GM19324 (cell line): ENCODE data around the gene NAV3.

Experiments used
- ATAC-seq: cut with Tn5 transposase; IDR thresholded peaks from one replicate; pipeline ENCODE4 v1.9.1; 2021; ENCODE audit warnings: mild to moderate bottlenecking, moderate library complexity; ENCODE audit not compliant: unreplicated experiment, low FRiP score

NAV3 gene

GRCh38 chr12:77842430-77842829 is 11.7 kb downstream of the NAV3 start:
- no peak for ATAC-seq

GRCh38 chr12:77845831-77846230 is 15.1 kb downstream of the NAV3 start:
- ATAC-seq: no peak

GRCh38 chr12:77847060-77847541 is 16.4 kb downstream of the NAV3 start:
- peak; percentile 94 for ATAC-seq

- ATAC-seq: no peak
Observed at GRCh38 chr12:77847680-77848431, 17.2 kb downstream of the NAV3 start.

GRCh38 chr12:77850129-77850528 is 19.4 kb downstream of the NAV3 start:
- ATAC-seq: no peak

DNA sequence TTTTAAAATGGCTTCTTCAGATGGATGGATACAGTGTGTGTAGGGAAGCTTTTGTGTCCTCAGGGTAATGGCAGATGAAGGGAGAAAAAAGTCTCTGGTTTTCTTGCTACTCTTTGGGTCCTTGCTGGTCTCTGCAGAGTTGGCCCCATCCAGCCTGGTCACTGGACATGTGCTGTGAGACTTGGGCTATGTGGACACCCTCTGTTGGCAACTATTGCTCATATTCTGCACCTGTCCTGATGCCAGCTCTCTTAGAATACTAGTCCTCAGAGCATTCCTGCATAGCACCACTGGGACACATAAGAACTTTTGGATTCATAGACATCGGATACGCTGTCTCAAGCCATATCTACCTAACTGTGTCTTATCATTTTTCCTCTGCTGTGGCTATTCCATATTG is 20.0 kb downstream of the NAV3 start:
- no peak for ATAC-seq

- no peak for ATAC-seq
Observed at GRCh38 chr12:77855548-77855947, 24.9 kb downstream of the NAV3 start.

DNA sequence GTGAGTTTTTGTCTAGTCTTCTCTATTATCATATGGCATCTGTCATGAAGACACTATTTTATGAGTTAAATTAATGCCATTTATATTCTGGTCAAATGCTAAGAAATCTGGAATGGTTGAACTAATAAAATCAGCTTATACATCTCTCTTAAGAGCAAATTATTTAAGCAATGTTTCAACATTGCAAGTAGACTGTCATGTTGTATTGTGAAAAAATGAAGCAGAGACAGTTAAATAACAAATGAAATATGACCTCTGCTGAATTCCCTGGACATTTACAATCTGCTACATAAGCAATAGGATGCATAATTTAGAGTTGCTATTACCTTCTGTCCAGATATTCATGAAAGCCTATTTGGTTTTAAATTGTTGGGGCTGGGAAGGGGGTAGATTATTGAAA is 30.6 kb downstream of the NAV3 start:
- ATAC-seq: no peak

DNA sequence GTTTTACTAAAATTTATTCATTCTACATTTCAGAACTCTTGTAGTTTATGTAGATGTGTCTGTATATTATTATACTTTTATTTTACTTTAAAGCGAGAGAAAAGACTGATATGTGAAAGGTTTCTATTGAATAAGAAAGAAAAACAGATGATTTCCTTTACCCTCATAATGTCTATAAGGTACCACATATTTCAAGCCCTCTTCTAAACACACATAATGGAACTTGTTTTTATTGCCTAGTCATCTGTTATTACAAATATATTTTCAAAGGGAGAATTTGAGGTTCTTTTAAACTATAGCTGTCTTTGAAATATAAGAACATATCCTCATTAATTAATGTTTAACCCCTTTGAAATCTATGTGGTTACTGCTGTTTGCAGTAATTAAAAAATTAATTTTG is 34.5 kb downstream of the NAV3 start:
- ATAC-seq: no peak

DNA sequence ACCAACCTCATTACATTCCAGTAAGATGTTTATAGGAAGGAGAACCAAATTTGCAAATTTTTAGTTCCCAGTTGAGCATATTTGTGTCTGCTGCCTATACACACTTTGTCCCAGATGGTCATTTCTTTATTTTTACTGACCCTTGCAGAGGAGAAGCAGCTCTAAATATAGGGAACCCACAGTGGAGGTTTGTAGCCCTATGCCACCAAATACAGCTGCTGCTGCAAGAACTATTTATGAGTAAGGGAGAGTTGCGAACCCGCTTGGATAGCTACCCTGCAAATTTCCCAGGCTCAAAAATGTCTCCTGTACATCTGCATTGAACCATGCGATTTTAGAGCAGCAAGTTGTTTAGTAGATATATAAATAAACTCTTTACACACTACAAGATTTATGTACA is 48.2 kb downstream of the NAV3 start:
- ATAC-seq: no peak

- ATAC-seq: no peak
Observed at GRCh38 chr12:77882709-77883108, 52.0 kb downstream of the NAV3 start.

- no peak for ATAC-seq
Observed at GRCh38 chr12:77888611-77889010, 57.9 kb downstream of the NAV3 start.

- no peak for ATAC-seq
Observed at GRCh38 chr12:77891518-77892147, 60.9 kb downstream of the NAV3 start.

DNA sequence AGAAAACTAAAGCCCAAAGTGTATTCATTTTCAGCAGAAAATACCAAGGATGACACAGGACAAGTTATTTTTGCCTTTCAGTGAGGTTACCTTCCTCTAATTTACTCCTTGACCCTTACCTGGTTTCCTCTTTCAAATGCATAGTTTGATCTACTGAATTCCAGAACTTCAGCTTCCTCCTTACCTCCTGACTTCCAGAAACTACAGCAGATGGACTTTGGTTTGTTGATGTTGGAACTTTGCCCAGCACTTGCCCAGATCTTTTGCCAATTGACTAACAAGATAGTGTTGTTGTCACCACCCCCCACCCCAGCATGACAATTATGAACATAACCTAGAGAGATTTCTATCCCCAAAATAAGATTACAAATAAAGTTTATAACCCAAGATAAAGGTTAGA is 63.2 kb downstream of the NAV3 start:
- ATAC-seq: no peak

DNA sequence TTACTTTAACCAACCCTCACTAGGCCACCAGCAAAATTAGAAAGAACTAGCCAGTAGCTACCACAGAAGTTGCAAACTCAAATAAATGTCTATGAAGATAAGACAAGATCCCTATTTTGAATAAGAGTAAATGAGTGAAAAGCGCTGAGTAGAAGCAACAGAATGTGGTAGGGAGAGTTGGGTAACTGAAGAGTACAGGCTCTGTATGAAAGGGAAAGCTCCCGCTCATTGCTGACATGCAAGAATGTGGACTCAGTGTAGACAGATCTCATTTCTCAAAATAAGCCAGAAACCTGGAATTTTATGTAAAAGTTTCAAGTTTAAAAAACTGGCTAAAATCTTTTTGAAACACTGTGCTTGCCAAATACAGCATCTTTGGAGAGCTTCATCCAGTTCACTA is 63.9 kb downstream of the NAV3 start:
- no peak for ATAC-seq

GRCh38 chr12:77895699-77896098 is 65.0 kb downstream of the NAV3 start:
- ATAC-seq: no peak

DNA sequence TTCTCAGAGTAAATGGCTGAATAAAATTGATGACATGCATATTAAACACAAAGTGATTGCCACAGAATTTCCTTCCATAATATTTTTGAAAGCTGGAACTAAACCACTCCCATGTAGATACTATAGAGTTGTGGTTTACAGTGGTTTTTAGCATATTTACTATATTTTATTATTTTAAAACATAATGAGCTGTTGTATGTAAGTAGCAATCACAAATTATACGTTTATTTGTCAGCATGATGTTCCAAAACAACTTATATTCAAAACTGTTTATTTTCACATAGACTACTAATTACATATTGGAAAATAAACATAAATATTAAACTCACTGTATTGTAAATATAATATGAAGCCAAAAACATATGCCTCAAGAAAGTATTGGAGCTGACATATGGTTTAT is 77.2 kb downstream of the NAV3 start:
- ATAC-seq: no peak

DNA sequence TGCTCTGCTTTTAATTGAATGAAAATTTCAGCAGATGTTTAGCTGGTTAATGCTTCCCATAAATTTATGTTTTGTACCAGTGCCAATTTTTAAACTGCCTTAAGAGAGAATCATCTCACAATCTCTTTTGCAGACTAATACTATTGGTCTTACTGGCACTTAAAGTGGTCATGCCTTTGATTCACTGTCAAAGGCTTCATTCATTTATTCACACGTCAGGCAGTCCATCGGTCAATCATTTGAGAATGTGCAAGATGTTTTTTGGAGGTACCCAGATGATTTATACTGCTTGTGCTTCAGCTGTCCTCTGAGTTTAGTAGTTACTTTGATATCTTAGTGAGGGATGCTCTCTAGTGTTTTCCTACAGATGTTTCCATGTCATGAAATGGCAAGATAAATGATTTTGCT is 83.4 kb downstream of the NAV3 start:
- no peak for ATAC-seq

- no peak for ATAC-seq
Observed at GRCh38 chr12:77915071-77915600, 84.4 kb downstream of the NAV3 start.

GRCh38 chr12:77916276-77916675 is 85.6 kb downstream of the NAV3 start:
- ATAC-seq: no peak

GRCh38 chr12:77918046-77918445 is 87.4 kb downstream of the NAV3 start:
- ATAC-seq: no peak

- no peak for ATAC-seq
Observed at GRCh38 chr12:77919450-77919849, 88.8 kb downstream of the NAV3 start.
